ENCODE results near the gene RIT2.

The RIT2 gene

DNA sequence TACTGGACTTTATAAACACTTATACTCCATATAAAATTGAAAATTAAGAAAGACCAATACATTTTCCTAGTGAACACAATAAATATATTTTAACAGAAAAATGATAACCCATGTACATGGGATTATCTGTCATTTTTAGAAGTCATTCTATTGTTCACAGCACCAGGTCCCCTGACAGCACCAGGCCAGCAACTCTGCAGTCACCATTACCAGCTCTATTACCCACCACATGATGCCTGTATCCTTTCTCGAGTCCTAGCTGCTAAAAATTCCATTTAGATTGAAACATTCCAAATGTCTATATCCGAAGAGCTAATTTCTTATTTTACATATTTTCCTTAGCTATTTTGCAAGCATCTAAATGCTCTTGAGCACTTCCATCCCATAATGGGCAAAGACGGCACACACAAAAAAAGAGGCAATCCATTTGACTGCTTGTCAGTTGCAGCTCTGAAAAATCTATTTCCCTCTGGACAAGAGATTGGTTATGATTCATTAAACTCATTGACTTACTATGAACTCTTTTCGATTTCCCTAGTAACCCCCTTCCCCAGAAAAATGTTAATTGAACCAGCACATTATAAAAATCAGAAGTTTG lies 336.9 kb downstream of the RIT2 start:
- Histone ChIP-seq H3K4me1 (ENCODE audit: control insufficient read depth, insufficient read depth, low read length) (peaks cover 20% of the 10 kb centered on the region), H3K36me3 (ENCODE audit: control insufficient read depth, insufficient read depth, low read length) (no peaks in the 10 kb centered on the region), H3K4me3 (ENCODE audit: low read depth, low read length) (no peak overlapping the region), H3K9me3 (ENCODE audit: control insufficient read depth, insufficient read depth, low read length) (no peaks in the 10 kb centered on the region), H3K27me3 (ENCODE audit: control insufficient read depth, insufficient read depth, low read length) (no peaks in the 10 kb centered on the region), H3K9ac (ENCODE audit: low read depth, low read length) (no peak overlapping the region)

DNA sequence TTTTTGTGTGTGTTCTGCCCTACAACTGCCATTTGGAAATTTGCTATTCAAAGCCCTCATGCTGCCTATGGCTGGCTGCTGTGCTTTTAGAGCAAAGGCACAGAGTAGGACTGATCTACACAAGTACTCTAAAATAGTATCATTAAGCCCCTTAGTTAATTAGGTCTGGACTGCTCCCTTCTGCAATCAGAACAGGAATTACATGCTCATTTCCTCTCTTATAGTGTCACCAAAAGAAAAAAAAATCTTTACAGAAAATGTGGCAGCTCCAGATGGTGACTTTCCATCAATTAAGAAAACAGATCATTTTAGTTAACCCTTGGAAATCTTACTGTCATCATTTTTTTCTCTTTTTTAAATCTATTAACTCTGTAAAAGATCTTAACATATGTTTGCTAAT lies 337.5 kb downstream of the RIT2 start:
- Histone ChIP-seq H3K9ac (ENCODE audit: low read depth, low read length) (no peak overlapping the region), H3K4me1 (ENCODE audit: control insufficient read depth, insufficient read depth, low read length) (peaks cover 20% of the 10 kb centered on the region), H3K36me3 (ENCODE audit: control insufficient read depth, insufficient read depth, low read length) (no peaks in the 10 kb centered on the region), H3K27me3 (ENCODE audit: control insufficient read depth, insufficient read depth, low read length) (no peaks in the 10 kb centered on the region), H3K4me3 (ENCODE audit: low read depth, low read length) (no peak overlapping the region), H3K9me3 (ENCODE audit: control insufficient read depth, insufficient read depth, low read length) (no peaks in the 10 kb centered on the region)

DNA sequence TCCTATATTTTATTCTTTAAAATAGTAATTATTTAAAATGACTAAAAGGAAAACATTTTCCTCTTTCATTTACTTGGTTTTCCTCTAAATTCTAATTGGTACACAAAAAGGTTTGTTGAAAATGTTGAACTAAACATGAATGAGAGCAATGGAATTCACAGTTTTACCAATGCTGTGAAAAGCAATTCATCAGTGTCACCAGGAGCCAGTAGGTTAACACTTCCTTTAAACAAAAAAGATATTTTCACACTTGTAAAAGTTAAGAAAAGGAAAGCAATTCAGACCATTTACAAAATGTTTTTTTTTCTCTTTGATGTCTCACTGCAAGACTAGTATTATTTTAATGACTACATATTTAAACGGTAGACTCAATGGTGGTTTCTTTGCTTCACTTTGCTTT lies 341.6 kb downstream of the RIT2 start:
- H3K4me1 ChIP-seq (ENCODE audit: control insufficient read depth, insufficient read depth, low read length), result peaks cover 9% of the 10 kb centered on the region
- H3K4me3 ChIP-seq (ENCODE audit: low read depth, low read length), result no peak overlapping the region
- H3K27me3 ChIP-seq (ENCODE audit: control insufficient read depth, insufficient read depth, low read length), result no peaks in the 10 kb centered on the region
- H3K9ac ChIP-seq (ENCODE audit: low read depth, low read length), result no peak overlapping the region
- no peaks in the 10 kb centered on the region for H3K36me3 ChIP-seq (ENCODE audit: control insufficient read depth, insufficient read depth, low read length)
- H3K9me3 ChIP-seq (ENCODE audit: control insufficient read depth, insufficient read depth, low read length), result no peaks in the 10 kb centered on the region

DNA sequence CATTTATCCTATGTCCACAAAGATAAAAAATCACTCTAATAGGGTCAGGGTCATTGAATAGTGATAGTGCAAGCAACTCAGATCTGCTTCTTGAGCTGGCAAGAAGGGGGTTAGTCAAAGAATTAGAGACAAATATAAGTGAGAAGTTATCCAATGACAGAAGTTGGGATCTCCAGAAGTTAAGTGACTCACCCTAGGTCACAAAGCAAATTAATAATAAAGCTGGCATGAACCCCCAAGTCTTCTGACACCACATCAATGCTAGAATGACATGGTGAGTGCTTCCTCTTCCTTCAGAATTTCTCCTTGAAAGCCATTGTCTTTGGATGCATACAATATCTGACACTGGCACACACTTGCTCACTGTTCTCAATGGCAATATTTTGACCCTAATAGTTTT lies 343.5 kb downstream of the RIT2 start:
- no peaks in the 10 kb centered on the region for H3K27me3 ChIP-seq (ENCODE audit: control insufficient read depth, insufficient read depth, low read length)
- no peak overlapping the region for H3K4me3 ChIP-seq (ENCODE audit: low read depth, low read length)
- no peaks in the 10 kb centered on the region for H3K4me1 ChIP-seq (ENCODE audit: control insufficient read depth, insufficient read depth, low read length)
- H3K9me3 ChIP-seq (ENCODE audit: control insufficient read depth, insufficient read depth, low read length), result peaks cover 4% of the 10 kb centered on the region
- no peaks in the 10 kb centered on the region for H3K36me3 ChIP-seq (ENCODE audit: control insufficient read depth, insufficient read depth, low read length)
- no peak overlapping the region for H3K9ac ChIP-seq (ENCODE audit: low read depth, low read length)

DNA sequence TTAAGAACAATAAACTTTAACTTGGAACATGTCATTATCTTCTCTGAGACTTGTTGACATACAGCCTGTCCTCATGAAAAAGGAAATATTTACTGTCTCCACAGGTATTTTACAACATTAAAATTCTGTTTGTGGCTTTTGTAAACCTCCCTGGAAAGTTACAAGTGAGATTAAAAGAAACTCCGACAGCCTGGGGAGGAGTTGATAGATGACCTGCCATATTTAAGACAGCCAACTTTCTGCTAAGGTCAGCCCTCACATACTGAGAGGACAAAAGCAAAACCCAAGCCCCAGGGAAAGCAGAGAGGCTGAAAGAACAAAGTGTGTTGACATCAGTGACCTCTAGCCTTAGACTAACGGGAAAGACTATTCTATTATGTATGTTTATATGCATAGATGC lies 350.2 kb downstream of the RIT2 start:
- peaks cover 4% of the 10 kb centered on the region for H3K9me3 ChIP-seq (ENCODE audit: control insufficient read depth, insufficient read depth, low read length)
- H3K9ac ChIP-seq (ENCODE audit: low read depth, low read length), result no peak overlapping the region
- H3K27me3 ChIP-seq (ENCODE audit: control insufficient read depth, insufficient read depth, low read length), result no peaks in the 10 kb centered on the region
- H3K4me3 ChIP-seq (ENCODE audit: low read depth, low read length), result no peak overlapping the region
- H3K36me3 ChIP-seq (ENCODE audit: control insufficient read depth, insufficient read depth, low read length), result no peaks in the 10 kb centered on the region
- H3K4me1 ChIP-seq (ENCODE audit: control insufficient read depth, insufficient read depth, low read length), result no peaks in the 10 kb centered on the region

DNA sequence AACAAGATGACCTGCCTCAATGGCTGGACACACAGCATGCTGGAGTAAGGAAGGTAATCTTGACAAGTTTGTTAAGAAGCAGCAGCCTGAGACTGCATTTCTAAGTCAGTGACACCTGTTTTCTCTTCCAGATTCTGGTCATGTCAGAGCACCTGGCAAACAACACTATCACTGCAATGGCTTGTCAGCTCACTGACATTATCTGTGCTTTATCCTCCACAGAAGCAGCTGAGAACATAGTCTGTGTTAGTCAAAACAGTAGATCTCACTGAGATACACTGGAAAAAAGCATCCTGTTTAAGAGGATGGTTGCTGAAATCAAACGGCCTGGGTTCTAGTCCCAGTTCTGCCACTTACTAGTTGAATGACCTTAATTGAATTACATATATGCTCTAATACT lies 355.2 kb downstream of the RIT2 start:
- Histone ChIP-seq H3K9me3 (ENCODE audit: control insufficient read depth, insufficient read depth, low read length) (no peaks in the 10 kb centered on the region), H3K36me3 (ENCODE audit: control insufficient read depth, insufficient read depth, low read length) (no peaks in the 10 kb centered on the region), H3K27me3 (ENCODE audit: control insufficient read depth, insufficient read depth, low read length) (no peaks in the 10 kb centered on the region), H3K9ac (ENCODE audit: low read depth, low read length) (no peak overlapping the region), H3K4me1 (ENCODE audit: control insufficient read depth, insufficient read depth, low read length) (no peaks in the 10 kb centered on the region), H3K4me3 (ENCODE audit: low read depth, low read length) (no peak overlapping the region)

DNA sequence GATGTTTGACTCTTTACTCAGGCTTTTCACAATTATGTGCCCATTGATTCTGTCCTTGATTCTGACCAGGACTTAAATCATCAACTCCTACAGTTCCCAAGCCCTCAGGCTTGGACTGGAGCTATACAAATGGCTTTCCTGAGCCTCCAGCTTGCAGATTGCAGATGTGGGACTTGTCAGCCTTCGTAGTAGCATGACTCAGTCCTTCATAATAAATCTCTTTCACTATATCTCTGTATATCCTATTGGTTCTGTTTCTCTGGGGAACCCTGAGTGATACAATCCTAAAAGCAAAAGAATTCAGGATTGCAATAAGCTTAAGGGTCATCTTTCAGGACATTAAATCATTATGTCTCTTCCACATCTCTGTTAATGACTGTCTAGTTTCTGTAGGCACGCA lies 356.6 kb downstream of the RIT2 start:
- H3K9me3 ChIP-seq (ENCODE audit: control insufficient read depth, insufficient read depth, low read length), result no peaks in the 10 kb centered on the region
- no peak overlapping the region for H3K4me3 ChIP-seq (ENCODE audit: low read depth, low read length)
- no peaks in the 10 kb centered on the region for H3K36me3 ChIP-seq (ENCODE audit: control insufficient read depth, insufficient read depth, low read length)
- no peak overlapping the region for H3K9ac ChIP-seq (ENCODE audit: low read depth, low read length)
- H3K27me3 ChIP-seq (ENCODE audit: control insufficient read depth, insufficient read depth, low read length), result no peaks in the 10 kb centered on the region
- H3K4me1 ChIP-seq (ENCODE audit: control insufficient read depth, insufficient read depth, low read length), result no peaks in the 10 kb centered on the region

DNA sequence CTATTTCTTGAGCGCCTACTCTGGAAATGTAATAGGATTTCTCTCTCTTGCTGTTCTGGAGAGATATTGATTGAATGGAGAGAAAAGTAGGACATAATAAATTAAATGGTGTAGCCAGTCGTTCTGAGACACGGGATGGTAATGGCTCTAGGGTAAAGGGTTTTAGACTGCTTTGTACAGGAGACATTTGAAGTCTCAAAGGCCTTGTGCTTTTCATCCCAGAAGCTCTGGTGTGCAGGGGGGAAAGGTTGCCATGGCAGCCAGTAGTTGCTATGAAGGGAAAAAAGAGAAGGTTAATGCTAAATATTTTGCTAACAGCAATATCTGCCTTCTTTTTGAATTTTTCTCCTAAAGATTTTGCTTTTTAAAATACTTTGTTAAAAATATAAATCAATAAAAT lies 359.3 kb downstream of the RIT2 start:
- no peaks in the 10 kb centered on the region for H3K9me3 ChIP-seq (ENCODE audit: control insufficient read depth, insufficient read depth, low read length)
- no peak overlapping the region for H3K9ac ChIP-seq (ENCODE audit: low read depth, low read length)
- H3K27me3 ChIP-seq (ENCODE audit: control insufficient read depth, insufficient read depth, low read length), result no peaks in the 10 kb centered on the region
- no peaks in the 10 kb centered on the region for H3K4me1 ChIP-seq (ENCODE audit: control insufficient read depth, insufficient read depth, low read length)
- H3K4me3 ChIP-seq (ENCODE audit: low read depth, low read length), result no peak overlapping the region
- no peaks in the 10 kb centered on the region for H3K36me3 ChIP-seq (ENCODE audit: control insufficient read depth, insufficient read depth, low read length)

DNA sequence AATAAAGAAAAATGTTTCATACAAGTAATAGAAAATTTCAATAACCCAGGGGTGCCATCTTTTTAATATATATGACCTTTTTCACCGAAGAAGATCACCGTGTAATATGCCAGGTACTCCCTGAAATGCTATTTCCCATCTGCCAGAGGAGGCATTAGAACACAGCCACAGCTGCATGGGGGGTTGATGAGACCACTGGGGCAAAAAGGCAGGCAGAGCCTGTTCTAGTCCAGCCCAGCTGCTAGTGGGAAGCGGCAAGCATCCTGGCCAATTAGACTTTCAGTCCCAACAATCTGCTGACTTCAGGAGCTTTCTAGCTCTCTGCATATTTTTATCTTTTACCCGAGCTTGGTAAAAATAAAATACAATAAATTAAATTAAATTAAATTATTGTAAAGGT lies 362.6 kb downstream of the RIT2 start:
- Histone ChIP-seq H3K9me3 (ENCODE audit: control insufficient read depth, insufficient read depth, low read length) (no peaks in the 10 kb centered on the region), H3K4me3 (ENCODE audit: low read depth, low read length) (no peak overlapping the region), H3K27me3 (ENCODE audit: control insufficient read depth, insufficient read depth, low read length) (no peaks in the 10 kb centered on the region), H3K4me1 (ENCODE audit: control insufficient read depth, insufficient read depth, low read length) (no peaks in the 10 kb centered on the region), H3K36me3 (ENCODE audit: control insufficient read depth, insufficient read depth, low read length) (no peaks in the 10 kb centered on the region), H3K9ac (ENCODE audit: low read depth, low read length) (no peak overlapping the region)

DNA sequence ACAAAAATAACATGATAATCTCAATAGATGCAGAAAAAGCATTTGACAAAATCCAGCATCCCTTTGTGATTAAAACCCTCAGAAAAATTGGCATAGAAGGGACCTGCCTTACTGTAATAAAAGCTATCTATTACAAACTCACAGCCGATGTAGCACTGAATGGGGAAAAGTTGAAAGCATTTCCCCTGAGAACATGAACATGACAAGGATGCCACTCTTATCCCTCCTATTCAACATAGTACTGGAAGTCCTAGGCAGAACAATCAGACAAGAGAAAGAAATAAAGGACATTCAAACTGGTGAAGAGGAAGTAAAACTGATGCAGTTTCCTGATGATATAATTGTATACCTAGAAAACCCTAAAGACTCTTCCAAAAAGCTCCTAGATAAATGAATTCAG lies 368.7 kb downstream of the RIT2 start:
- no peaks in the 10 kb centered on the region for H3K27me3 ChIP-seq (ENCODE audit: control insufficient read depth, insufficient read depth, low read length)
- H3K9ac ChIP-seq (ENCODE audit: low read depth, low read length), result no peak overlapping the region
- H3K4me3 ChIP-seq (ENCODE audit: low read depth, low read length), result no peak overlapping the region
- H3K9me3 ChIP-seq (ENCODE audit: control insufficient read depth, insufficient read depth, low read length), result no peaks in the 10 kb centered on the region
- H3K4me1 ChIP-seq (ENCODE audit: control insufficient read depth, insufficient read depth, low read length), result peaks cover 25% of the 10 kb centered on the region
- no peaks in the 10 kb centered on the region for H3K36me3 ChIP-seq (ENCODE audit: control insufficient read depth, insufficient read depth, low read length)

DNA sequence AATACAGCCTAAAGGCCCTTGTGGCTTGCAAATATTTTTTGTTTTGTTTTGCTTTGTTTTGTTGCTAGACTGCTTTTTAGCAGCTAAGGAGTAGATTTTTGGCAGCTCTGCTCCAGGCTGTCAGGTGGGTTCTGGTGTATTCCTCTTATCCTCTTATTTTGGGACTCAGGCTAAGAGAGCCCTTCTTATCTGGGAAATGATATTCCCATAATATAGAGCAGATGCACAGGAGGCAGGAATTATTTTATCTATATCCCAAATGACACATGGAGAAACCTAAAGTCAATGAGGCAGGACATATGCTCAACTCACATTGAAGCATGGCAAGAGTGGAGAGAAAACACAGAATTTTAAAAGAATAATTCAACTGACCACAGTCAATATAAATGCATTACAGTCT lies 369.6 kb downstream of the RIT2 start:
- no peaks in the 10 kb centered on the region for H3K9me3 ChIP-seq (ENCODE audit: control insufficient read depth, insufficient read depth, low read length)
- H3K27me3 ChIP-seq (ENCODE audit: control insufficient read depth, insufficient read depth, low read length), result no peaks in the 10 kb centered on the region
- no peak overlapping the region for H3K4me3 ChIP-seq (ENCODE audit: low read depth, low read length)
- H3K36me3 ChIP-seq (ENCODE audit: control insufficient read depth, insufficient read depth, low read length), result no peaks in the 10 kb centered on the region
- H3K9ac ChIP-seq (ENCODE audit: low read depth, low read length), result peak overlapping the region; percentile 14
- H3K4me1 ChIP-seq (ENCODE audit: control insufficient read depth, insufficient read depth, low read length), result peaks cover 29% of the 10 kb centered on the region

DNA sequence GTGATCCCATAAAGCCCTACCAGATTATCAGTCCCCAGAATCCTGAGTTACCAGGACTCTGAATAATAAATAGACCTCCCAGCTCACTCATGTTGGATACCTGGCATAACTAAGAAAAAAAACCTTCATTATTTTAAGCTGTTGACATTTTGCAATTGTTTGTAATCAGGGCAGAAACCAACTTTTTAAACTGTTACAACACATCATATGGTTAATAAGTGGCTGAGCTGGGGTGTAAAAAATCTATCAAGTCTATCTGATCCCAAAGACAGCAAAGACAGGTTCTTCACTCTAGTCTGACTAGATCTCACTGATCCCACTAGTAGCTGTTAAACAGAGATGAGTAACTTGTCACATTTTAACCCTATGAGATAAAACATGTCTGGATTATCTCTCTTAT lies 370.3 kb downstream of the RIT2 start:
- H3K27me3 ChIP-seq (ENCODE audit: control insufficient read depth, insufficient read depth, low read length), result no peaks in the 10 kb centered on the region
- H3K36me3 ChIP-seq (ENCODE audit: control insufficient read depth, insufficient read depth, low read length), result no peaks in the 10 kb centered on the region
- H3K4me1 ChIP-seq (ENCODE audit: control insufficient read depth, insufficient read depth, low read length), result peaks cover 29% of the 10 kb centered on the region
- no peak overlapping the region for H3K4me3 ChIP-seq (ENCODE audit: low read depth, low read length)
- H3K9ac ChIP-seq (ENCODE audit: low read depth, low read length), result peak overlapping the region; percentile 18
- H3K9me3 ChIP-seq (ENCODE audit: control insufficient read depth, insufficient read depth, low read length), result no peaks in the 10 kb centered on the region
